ENCODE measurements around the gene VWA3B. TPM values are rescaled to one million over a fixed set of nuclear protein-coding genes. Genes with fewer than 3 reads are reported as not detected.

VWA3B gene
- polyA plus RNA-seq, 3 donors = not detected

DNA sequence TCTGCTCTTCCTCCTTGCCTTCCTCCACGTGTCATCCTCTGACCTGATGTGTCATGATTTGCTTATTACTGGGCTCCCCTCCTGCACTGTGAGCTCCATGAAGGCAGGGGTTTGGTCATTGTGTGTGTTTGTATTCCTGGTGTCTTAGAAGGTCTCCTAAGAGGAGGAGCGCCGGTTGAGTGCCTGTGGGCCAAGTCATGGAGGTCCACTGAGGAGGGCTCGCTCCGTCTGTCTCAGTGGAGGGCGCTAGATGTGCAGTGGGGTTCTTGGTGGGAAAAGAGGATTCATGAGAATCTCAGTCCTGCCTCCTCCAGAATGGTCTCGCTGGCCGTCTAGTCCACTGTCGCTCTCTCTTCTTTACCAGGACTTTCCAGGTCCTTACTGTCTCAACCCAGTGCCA is 100.2 kb downstream of the VWA3B start:
- Histone ChIP-seq H3K9ac (ENCODE audit: insufficient read depth, low read length, poor library complexity, severe bottlenecking) (no peak overlapping the region), H3K4me1 (ENCODE audit: control insufficient read depth in 1 of 2, insufficient read depth in 2 of 2, low read length in 2 of 2) (peaks cover 0 to 5% of the 10 kb centered on the region in 2 donors), H3K27me3 (ENCODE audit: control insufficient read depth in 2 of 2, insufficient read depth in 2 of 2, low read length in 2 of 2) (no peaks in the 10 kb centered on the region), H4K20me1 (ENCODE audit: insufficient read depth, low read length) (no peaks in the 10 kb centered on the region), H2AFZ (ENCODE audit: insufficient read depth, low read depth, low read length, poor library complexity, severe bottlenecking) (no peak overlapping the region), H3K4me3 (replicated peaks in 1 of 3; ENCODE audit: low read depth in 2 of 3, low read length in 3 of 3) (no peak overlapping the region), H3K27ac (ENCODE audit: low read depth in 1 of 2, low read length in 2 of 2) (no peak overlapping the region), H3K79me2 (ENCODE audit: insufficient read depth, low read length) (no peaks in the 10 kb centered on the region), H3K4me2 (replicated peaks; ENCODE audit: extremely low read depth, low read length, poor library complexity, severe bottlenecking) (no peak overlapping the region), H3K9me3 (replicated peaks in 1 of 2; ENCODE audit: control insufficient read depth in 1 of 2, insufficient read depth in 1 of 2, low read length in 2 of 2) (no peaks in the 10 kb centered on the region), H3K36me3 (replicated peaks in 1 of 2; ENCODE audit: control insufficient read depth in 1 of 2, insufficient read depth in 2 of 2, low read length in 2 of 2) (no peaks in the 10 kb centered on the region)
- DNase-seq = no peak
- TF ChIP-seq, protein P1, sequence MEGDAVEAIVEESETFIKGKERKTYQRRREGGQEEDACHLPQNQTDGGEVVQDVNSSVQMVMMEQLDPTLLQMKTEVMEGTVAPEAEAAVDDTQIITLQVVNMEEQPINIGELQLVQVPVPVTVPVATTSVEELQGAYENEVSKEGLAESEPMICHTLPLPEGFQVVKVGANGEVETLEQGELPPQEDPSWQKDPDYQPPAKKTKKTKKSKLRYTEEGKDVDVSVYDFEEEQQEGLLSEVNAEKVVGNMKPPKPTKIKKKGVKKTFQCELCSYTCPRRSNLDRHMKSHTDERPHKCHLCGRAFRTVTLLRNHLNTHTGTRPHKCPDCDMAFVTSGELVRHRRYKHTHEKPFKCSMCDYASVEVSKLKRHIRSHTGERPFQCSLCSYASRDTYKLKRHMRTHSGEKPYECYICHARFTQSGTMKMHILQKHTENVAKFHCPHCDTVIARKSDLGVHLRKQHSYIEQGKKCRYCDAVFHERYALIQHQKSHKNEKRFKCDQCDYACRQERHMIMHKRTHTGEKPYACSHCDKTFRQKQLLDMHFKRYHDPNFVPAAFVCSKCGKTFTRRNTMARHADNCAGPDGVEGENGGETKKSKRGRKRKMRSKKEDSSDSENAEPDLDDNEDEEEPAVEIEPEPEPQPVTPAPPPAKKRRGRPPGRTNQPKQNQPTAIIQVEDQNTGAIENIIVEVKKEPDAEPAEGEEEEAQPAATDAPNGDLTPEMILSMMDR (IDR thresholded peaks at IDR 0.05) = no peak
- intact Hi-C loops (cut with micrococcal nuclease) = no loop called here
- no peaks in the 10 kb centered on the region for H3K27me3 Mint-ChIP-seq (ENCODE audit: low read depth in 3 of 3)
- WGBS (ENCODE audit: insufficient coverage) = 100% methylated on average over 3 of the region's 9 CpGs
- H3K27ac Mint-ChIP-seq = no peak overlapping the region
- peaks cover 4% of the 10 kb centered on the region for H3K4me1 Mint-ChIP-seq
- H3K36me3 Mint-ChIP-seq = no peaks in the 10 kb centered on the region
- no peaks in the 10 kb centered on the region for H3K9me3 Mint-ChIP-seq
- H3K4me3 Mint-ChIP-seq = no peak overlapping the region

DNA sequence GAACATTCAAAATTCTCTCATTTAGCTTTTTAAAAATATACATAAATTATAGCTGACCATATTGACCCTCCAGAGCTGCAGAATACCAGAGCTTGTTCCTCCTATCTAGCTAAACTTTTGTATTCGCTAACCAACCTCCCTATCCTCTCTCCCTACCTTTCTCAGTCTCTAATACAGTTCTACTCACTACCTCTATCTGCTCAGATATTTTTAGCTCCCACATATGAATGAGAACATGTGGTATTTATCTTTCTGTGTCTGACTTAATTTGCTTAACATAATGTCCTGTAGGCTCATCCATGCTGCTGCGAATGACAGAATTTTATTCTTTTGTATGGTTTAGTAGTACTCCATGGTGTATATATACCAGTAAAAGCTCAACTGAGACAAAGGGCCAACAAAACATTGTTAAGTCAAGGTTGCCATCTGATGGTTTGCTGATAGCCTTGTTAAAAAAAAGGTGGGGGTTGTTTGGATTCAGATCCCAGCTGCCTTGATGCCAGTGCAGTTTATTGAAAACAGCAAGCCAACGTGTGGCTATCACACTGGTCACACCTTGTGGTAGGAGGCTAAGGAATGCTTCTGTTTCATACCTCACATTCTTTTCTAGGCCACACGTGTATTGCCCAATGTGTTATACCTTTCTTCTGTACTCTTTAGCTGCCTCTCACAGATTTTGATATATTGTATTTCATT is 101.5 kb downstream of the VWA3B start:
- Mint-ChIP-seq H3K9me3 (no peaks in the 10 kb centered on the region), H3K4me3 (no peak overlapping the region), H3K4me1 (peaks cover 4% of the 10 kb centered on the region), H3K27ac (no peak overlapping the region), H3K36me3 (no peaks in the 10 kb centered on the region), H3K27me3 (ENCODE audit: low read depth in 3 of 3) (no peaks in the 10 kb centered on the region)
- H3K27me3 ChIP-seq (ENCODE audit: control insufficient read depth in 2 of 2, insufficient read depth in 2 of 2, low read length in 2 of 2) = no peaks in the 10 kb centered on the region
- H3K4me1 ChIP-seq (ENCODE audit: control insufficient read depth in 1 of 2, insufficient read depth in 2 of 2, low read length in 2 of 2) = peaks cover 0 to 5% of the 10 kb centered on the region in 2 donors
- no peaks in the 10 kb centered on the region for H3K79me2 ChIP-seq (ENCODE audit: insufficient read depth, low read length)
- H3K4me2 ChIP-seq (replicated peaks; ENCODE audit: extremely low read depth, low read length, poor library complexity, severe bottlenecking) = no peak overlapping the region
- H3K27ac ChIP-seq (ENCODE audit: low read depth in 1 of 2, low read length in 2 of 2) = no peak overlapping the region
- intact Hi-C loops (cut with micrococcal nuclease) = no loop called here
- DNase-seq = peak in 1 of 3 donors; percentile 3
- H3K9me3 ChIP-seq (replicated peaks in 1 of 2; ENCODE audit: control insufficient read depth in 1 of 2, insufficient read depth in 1 of 2, low read length in 2 of 2) = no peaks in the 10 kb centered on the region
- WGBS (ENCODE audit: insufficient coverage) = no CpG with 5 or more reads among the region's 4 CpGs
- H3K36me3 ChIP-seq (replicated peaks in 1 of 2; ENCODE audit: control insufficient read depth in 1 of 2, insufficient read depth in 2 of 2, low read length in 2 of 2) = no peaks in the 10 kb centered on the region
- H4K20me1 ChIP-seq (ENCODE audit: insufficient read depth, low read length) = no peaks in the 10 kb centered on the region
- no peak overlapping the region for H3K4me3 ChIP-seq (replicated peaks in 1 of 3; ENCODE audit: low read depth in 2 of 3, low read length in 3 of 3)
- no peak overlapping the region for H2AFZ ChIP-seq (ENCODE audit: insufficient read depth, low read depth, low read length, poor library complexity, severe bottlenecking)
- TF ChIP-seq, protein P1 (IDR thresholded peaks at IDR 0.05) = no peak
- H3K9ac ChIP-seq (ENCODE audit: insufficient read depth, low read length, poor library complexity, severe bottlenecking) = no peak overlapping the region

All from CD14-positive monocyte (primary cell).